Measurements from ENCODE around the gene KIAA0753.

Gene KIAA0753

DNA sequence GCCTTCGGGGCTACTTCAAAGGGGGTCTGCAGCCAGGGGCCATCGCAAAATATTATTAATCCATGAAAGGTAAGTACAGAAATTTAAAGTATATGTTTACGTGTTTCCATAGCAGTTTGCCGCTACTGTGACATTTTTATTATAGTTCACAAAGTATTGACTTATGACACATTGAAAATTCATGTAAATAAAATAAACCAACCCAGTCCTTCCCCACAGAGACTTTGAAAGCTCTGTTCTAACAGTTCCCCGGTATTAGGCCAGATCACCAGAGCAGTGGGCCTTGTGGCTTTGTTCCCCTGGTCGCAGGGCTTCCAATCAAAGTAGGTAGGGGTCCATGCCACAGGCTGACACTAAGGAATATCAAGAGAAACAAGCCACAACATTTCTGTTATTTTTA is 13.9 kb downstream of the KIAA0753 start:
- 80 to 88% methylated on average over 1 of the region's 6 CpGs for WGBS, 2 experiments (ENCODE audit: insufficient coverage in 2 of 2)
- Histone ChIP-seq H3K36me3 (ENCODE audit: control insufficient read depth, insufficient read depth, low read length) (peaks cover 84% of the 10 kb centered on the region), H3K27ac (ENCODE audit: low read depth, low read length, severe bottlenecking) (no peak overlapping the region), H3K9me3 (ENCODE audit: control insufficient read depth, low read length) (no peaks in the 10 kb centered on the region), H3K4me1 (ENCODE audit: control insufficient read depth, insufficient read depth, low read length, poor library complexity, severe bottlenecking) (peaks cover 8% of the 10 kb centered on the region), H3K4me3 (ENCODE audit: extremely low read depth, insufficient read depth, low read length, poor library complexity, severe bottlenecking) (no peak overlapping the region)

DNA sequence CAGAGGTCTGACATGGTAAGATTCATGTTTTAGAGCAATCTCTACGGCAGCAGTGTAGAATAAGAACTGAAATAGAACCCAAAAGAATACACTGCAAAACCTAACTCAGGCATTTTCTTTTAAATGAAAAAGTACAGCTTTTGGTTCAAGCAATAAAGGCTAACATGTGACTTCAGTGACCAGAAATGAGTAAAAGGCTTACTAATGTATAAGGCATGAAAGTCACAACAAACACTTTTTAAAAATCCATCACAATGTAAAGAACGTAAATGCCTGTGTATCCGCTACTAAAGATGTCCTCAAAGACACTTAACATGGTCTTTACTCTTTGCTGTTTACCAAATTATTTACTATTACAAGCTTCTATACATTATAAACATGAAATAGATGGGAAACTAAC is 16.6 kb downstream of the KIAA0753 start:
- H3K9me3 ChIP-seq (ENCODE audit: control insufficient read depth, low read length) = no peaks in the 10 kb centered on the region
- no peak overlapping the region for H3K4me3 ChIP-seq (ENCODE audit: extremely low read depth, insufficient read depth, low read length, poor library complexity, severe bottlenecking)
- H3K27ac ChIP-seq (ENCODE audit: low read depth, low read length, severe bottlenecking) = no peak overlapping the region
- H3K36me3 ChIP-seq (ENCODE audit: control insufficient read depth, insufficient read depth, low read length) = peaks cover 78% of the 10 kb centered on the region
- 100% methylated on average over 1 to 2 of the region's 3 CpGs for WGBS, 2 experiments (ENCODE audit: insufficient coverage in 2 of 2)
- peaks cover 8% of the 10 kb centered on the region for H3K4me1 ChIP-seq (ENCODE audit: control insufficient read depth, insufficient read depth, low read length, poor library complexity, severe bottlenecking)

DNA sequence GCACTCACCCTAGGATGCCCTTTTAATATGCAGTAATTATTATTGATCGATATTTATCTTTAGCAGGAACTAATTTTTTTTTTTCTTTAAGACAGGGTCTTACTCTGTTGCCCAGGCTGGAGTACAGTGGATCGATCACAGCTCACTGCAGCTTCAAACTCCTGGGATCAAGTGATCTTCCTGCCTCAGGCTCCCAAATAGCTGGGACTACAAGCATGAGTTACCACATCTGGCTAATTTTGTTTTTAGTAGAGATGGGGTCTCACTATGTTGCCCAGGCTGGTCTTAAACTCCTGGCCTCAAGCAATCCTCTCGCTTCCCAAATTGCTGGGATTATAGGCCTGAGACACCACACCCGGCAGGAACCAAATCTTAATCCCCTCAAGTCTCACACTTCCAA is 29.3 kb downstream of the KIAA0753 start:
- Histone ChIP-seq H3K4me1 (ENCODE audit: control insufficient read depth, insufficient read depth, low read length, poor library complexity, severe bottlenecking) (no peaks in the 10 kb centered on the region), H3K9me3 (ENCODE audit: control insufficient read depth, low read length) (no peaks in the 10 kb centered on the region), H3K27ac (ENCODE audit: low read depth, low read length, severe bottlenecking) (no peak overlapping the region), H3K36me3 (ENCODE audit: control insufficient read depth, insufficient read depth, low read length) (peaks cover 74% of the 10 kb centered on the region), H3K4me3 (ENCODE audit: extremely low read depth, insufficient read depth, low read length, poor library complexity, severe bottlenecking) (no peak overlapping the region)
- 93 to 97% methylated on average over 3 of the region's 4 CpGs for WGBS, 2 experiments (ENCODE audit: insufficient coverage in 2 of 2)

DNA sequence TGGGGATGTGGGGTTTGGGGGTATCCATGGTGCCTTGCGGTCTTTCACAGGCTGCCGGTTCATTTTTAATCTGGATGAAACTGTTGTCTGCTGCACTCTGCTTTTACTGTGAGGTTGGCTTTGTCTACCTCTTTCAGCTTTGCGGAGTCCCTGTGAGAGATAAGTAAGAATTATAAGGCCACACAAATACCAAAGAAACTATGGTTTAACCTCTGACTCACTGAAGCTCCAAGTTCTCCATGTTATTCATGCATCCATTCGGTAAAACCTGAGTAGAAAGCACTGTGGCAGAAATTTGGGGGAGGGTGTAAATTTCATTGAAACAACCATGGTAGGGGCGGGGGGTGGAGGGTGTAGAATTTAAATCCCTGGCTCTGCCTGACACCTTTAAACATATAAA is 30.5 kb downstream of the KIAA0753 start:
- 100% methylated on average over 2 to 3 of the region's 5 CpGs for WGBS, 2 experiments (ENCODE audit: insufficient coverage in 2 of 2)
- no peak overlapping the region for H3K4me3 ChIP-seq (ENCODE audit: extremely low read depth, insufficient read depth, low read length, poor library complexity, severe bottlenecking)
- no peaks in the 10 kb centered on the region for H3K9me3 ChIP-seq (ENCODE audit: control insufficient read depth, low read length)
- no peaks in the 10 kb centered on the region for H3K4me1 ChIP-seq (ENCODE audit: control insufficient read depth, insufficient read depth, low read length, poor library complexity, severe bottlenecking)
- H3K36me3 ChIP-seq (ENCODE audit: control insufficient read depth, insufficient read depth, low read length) = peaks cover 73% of the 10 kb centered on the region
- H3K27ac ChIP-seq (ENCODE audit: low read depth, low read length, severe bottlenecking) = no peak overlapping the region

DNA sequence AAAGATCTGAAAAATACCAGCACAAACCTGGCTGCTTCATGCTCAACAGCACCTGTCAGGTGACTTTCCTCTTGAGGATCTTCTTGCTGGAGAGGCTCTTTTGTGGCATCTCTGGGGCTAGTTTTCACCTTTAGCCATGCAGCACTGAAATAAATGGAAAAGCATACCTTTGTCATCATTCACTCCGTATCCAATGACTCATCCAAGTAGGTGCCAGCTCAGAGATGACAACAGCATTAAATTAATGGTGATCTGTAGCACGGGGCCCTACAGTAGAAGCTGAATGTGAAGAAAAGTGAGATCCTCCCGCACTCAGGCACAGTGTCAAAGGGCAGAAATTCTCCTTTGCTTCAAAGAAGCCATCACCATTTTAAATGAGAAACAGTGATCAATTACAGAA is 32.2 kb downstream of the KIAA0753 start:
- Histone ChIP-seq H3K36me3 (ENCODE audit: control insufficient read depth, insufficient read depth, low read length) (peaks cover 87% of the 10 kb centered on the region), H3K27ac (ENCODE audit: low read depth, low read length, severe bottlenecking) (no peak overlapping the region), H3K4me1 (ENCODE audit: control insufficient read depth, insufficient read depth, low read length, poor library complexity, severe bottlenecking) (no peaks in the 10 kb centered on the region), H3K4me3 (ENCODE audit: extremely low read depth, insufficient read depth, low read length, poor library complexity, severe bottlenecking) (no peak overlapping the region), H3K9me3 (ENCODE audit: control insufficient read depth, low read length) (no peaks in the 10 kb centered on the region)
- 91 to 100% methylated on average over 1 to 3 of the region's 3 CpGs for WGBS, 2 experiments (ENCODE audit: insufficient coverage in 2 of 2)

DNA sequence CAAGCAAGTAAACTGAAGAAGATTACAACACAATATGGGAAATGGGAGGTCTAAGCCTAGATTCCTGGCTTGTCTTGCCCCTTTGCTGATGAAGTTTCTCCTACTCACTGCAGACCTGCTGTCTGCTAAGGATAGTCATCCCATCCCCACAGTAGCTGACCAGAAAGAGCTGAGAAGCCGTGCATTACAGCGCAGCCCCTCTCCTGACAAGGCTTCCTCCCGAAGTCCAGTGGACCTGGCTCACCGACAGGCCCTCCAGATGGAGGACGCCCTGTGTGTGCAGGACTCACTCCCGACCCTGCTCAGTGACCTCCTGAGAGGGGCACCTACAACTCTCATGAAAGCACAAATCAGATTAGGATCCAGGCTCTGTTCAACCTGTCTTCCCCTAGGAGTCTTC is 35.4 kb downstream of the KIAA0753 start:
- no peak overlapping the region for H3K27ac ChIP-seq (ENCODE audit: low read depth, low read length, severe bottlenecking)
- H3K36me3 ChIP-seq (ENCODE audit: control insufficient read depth, insufficient read depth, low read length) = peaks cover 87% of the 10 kb centered on the region
- no peak overlapping the region for H3K4me3 ChIP-seq (ENCODE audit: extremely low read depth, insufficient read depth, low read length, poor library complexity, severe bottlenecking)
- no peaks in the 10 kb centered on the region for H3K9me3 ChIP-seq (ENCODE audit: control insufficient read depth, low read length)
- no peaks in the 10 kb centered on the region for H3K4me1 ChIP-seq (ENCODE audit: control insufficient read depth, insufficient read depth, low read length, poor library complexity, severe bottlenecking)
- 93 to 96% methylated on average over 6 of the region's 6 CpGs for WGBS, 2 experiments (ENCODE audit: insufficient coverage in 2 of 2)

DNA sequence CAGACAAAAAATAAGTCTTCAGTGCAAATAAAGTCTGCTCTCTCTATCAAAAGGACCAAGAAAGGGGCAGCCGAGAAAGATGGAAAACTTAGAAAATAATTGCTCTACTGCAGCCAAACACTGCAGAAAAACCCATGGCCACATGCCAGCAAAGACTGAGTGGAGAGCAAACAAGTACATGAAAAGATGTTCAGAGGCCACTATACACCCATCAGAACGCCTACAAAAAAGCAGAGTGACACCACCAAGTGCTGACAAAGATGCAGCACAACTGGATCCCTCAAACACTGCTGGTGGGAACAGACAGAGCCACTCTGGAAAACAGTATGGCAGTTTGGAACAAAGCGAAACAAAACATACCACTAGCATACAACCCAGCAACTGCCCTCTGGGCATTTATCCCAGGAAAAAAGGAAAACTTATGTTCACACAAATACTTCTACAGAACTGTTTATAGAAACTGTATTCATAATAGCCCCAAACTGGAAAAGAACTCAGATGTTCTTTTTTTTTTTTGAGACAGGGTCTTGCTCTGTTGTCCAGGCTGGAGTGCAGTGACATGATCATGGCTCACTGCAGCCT is 36.7 kb downstream of the KIAA0753 start:
- Histone ChIP-seq H3K4me3 (ENCODE audit: extremely low read depth, insufficient read depth, low read length, poor library complexity, severe bottlenecking) (no peak overlapping the region), H3K27ac (ENCODE audit: low read depth, low read length, severe bottlenecking) (no peak overlapping the region), H3K4me1 (ENCODE audit: control insufficient read depth, insufficient read depth, low read length, poor library complexity, severe bottlenecking) (no peaks in the 10 kb centered on the region), H3K36me3 (ENCODE audit: control insufficient read depth, insufficient read depth, low read length) (peaks cover 88% of the 10 kb centered on the region), H3K9me3 (ENCODE audit: control insufficient read depth, low read length) (no peaks in the 10 kb centered on the region)
- WGBS, 2 experiments (ENCODE audit: insufficient coverage in 2 of 2) = 90 to 93% methylated on average over 2 of the region's 3 CpGs

DNA sequence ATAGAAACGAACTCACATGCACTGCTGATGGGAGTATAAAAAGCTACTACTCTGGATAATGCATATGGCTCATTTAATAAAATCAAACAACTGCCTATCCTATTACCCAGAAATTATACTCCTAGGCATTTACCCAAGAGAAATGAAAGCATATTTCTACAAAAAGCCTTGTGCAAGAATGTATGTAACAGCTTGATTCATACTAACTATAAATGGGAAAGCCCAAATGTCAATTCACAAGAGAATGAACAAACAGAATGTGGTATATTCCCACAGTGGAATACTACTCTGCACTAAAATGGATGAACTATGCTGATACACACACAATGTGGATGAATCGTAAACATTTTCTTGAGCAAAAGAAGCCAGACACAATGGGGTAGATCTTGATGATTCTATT is 38.4 kb downstream of the KIAA0753 start:
- Histone ChIP-seq H3K27ac (ENCODE audit: low read depth, low read length, severe bottlenecking) (no peak overlapping the region), H3K4me1 (ENCODE audit: control insufficient read depth, insufficient read depth, low read length, poor library complexity, severe bottlenecking) (no peaks in the 10 kb centered on the region), H3K4me3 (ENCODE audit: extremely low read depth, insufficient read depth, low read length, poor library complexity, severe bottlenecking) (no peak overlapping the region), H3K36me3 (ENCODE audit: control insufficient read depth, insufficient read depth, low read length) (peaks cover 84% of the 10 kb centered on the region), H3K9me3 (ENCODE audit: control insufficient read depth, low read length) (no peaks in the 10 kb centered on the region)
- 100% methylated on average over 1 of the region's 2 CpGs; no CpG with 5 or more reads in 1 of the 2 experiments for WGBS, 2 experiments (ENCODE audit: insufficient coverage in 2 of 2)

DNA sequence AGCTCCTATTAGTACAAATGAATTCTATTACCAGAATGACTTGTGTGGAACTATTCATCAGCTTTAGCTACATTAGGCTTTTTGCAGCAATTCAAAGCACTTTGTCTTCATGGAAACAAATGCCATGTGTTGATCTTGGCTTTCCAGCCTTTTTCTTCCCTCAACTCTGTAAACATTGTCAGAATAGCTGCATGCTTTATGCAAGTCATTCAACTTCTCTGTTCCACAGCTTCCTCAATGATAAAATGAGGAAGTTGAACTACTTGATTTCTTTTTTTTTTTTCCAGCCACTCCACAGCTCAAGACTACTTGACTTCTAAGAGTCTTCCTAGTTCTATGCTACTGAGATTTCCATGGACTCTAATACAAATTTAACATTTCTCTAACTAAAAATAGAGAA is 41.1 kb downstream of the KIAA0753 start:
- Histone ChIP-seq H3K27ac (ENCODE audit: low read depth, low read length, severe bottlenecking) (no peak overlapping the region), H3K4me3 (ENCODE audit: extremely low read depth, insufficient read depth, low read length, poor library complexity, severe bottlenecking) (no peak overlapping the region), H3K9me3 (ENCODE audit: control insufficient read depth, low read length) (no peaks in the 10 kb centered on the region), H3K36me3 (ENCODE audit: control insufficient read depth, insufficient read depth, low read length) (peaks cover 86% of the 10 kb centered on the region), H3K4me1 (ENCODE audit: control insufficient read depth, insufficient read depth, low read length, poor library complexity, severe bottlenecking) (no peaks in the 10 kb centered on the region)

DNA sequence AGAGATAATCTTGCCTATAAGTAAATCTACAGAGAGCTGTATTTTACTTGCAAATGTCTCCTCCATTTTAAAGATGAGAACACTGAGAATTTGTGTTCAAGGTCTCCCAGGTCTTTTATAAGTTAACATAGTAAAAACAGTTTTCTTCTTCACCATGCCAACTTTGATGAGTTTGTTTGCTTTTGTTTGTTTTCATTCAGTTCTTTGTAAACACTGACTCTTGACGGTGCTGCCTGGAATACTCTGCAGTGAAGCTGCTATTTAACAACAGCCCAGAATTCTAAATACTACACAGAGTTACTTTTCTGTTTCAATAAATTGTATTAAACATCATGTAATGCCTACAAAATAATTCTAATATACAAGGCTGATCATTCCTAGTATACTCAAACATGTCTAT is 42.8 kb downstream of the KIAA0753 start:
- WGBS, 2 experiments (ENCODE audit: insufficient coverage in 2 of 2) = 100% methylated on average over 1 of the region's 1 CpG; no CpG with 5 or more reads in 1 of the 2 experiments
- peaks cover 85% of the 10 kb centered on the region for H3K36me3 ChIP-seq (ENCODE audit: control insufficient read depth, insufficient read depth, low read length)
- no peaks in the 10 kb centered on the region for H3K4me1 ChIP-seq (ENCODE audit: control insufficient read depth, insufficient read depth, low read length, poor library complexity, severe bottlenecking)
- H3K4me3 ChIP-seq (ENCODE audit: extremely low read depth, insufficient read depth, low read length, poor library complexity, severe bottlenecking) = no peak overlapping the region
- no peaks in the 10 kb centered on the region for H3K9me3 ChIP-seq (ENCODE audit: control insufficient read depth, low read length)
- H3K27ac ChIP-seq (ENCODE audit: low read depth, low read length, severe bottlenecking) = no peak overlapping the region

DNA sequence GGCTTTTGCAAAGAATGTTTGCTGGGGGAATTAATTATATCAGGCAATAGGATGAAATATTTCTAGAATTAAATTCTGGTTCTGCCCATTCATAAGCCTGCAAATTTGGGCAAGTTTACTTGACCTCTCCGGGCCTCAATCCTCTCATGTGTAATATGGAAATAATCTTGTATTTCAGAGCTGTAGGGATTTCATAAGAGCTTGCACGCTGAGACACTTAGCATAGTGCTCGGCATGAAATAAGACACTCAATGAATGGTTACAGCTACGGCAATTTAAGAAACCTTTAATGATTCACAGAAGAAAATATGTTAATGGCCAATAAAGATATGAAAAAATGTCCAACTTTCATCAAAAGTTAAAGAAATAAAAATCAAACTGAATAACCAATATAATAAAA is 43.6 kb downstream of the KIAA0753 start:
- no peaks in the 10 kb centered on the region for H3K9me3 ChIP-seq (ENCODE audit: control insufficient read depth, low read length)
- no peak overlapping the region for H3K4me3 ChIP-seq (ENCODE audit: extremely low read depth, insufficient read depth, low read length, poor library complexity, severe bottlenecking)
- peaks cover 87% of the 10 kb centered on the region for H3K36me3 ChIP-seq (ENCODE audit: control insufficient read depth, insufficient read depth, low read length)
- H3K4me1 ChIP-seq (ENCODE audit: control insufficient read depth, insufficient read depth, low read length, poor library complexity, severe bottlenecking) = peaks cover 4% of the 10 kb centered on the region
- WGBS, 2 experiments (ENCODE audit: insufficient coverage in 2 of 2) = 100% methylated on average over 2 of the region's 4 CpGs; no CpG with 5 or more reads in 1 of the 2 experiments
- H3K27ac ChIP-seq (ENCODE audit: low read depth, low read length, severe bottlenecking) = no peak overlapping the region
